Suppressor macrophage treated with lipopolysaccharide for 4 hours (primary cell): Measurements from ENCODE around the gene C13orf46.

Experiments used
- DNase-seq: peaks from one replicate; pipeline ENCODE4 v3.0.0-alpha.2; 2020

The C13orf46 gene

DNA sequence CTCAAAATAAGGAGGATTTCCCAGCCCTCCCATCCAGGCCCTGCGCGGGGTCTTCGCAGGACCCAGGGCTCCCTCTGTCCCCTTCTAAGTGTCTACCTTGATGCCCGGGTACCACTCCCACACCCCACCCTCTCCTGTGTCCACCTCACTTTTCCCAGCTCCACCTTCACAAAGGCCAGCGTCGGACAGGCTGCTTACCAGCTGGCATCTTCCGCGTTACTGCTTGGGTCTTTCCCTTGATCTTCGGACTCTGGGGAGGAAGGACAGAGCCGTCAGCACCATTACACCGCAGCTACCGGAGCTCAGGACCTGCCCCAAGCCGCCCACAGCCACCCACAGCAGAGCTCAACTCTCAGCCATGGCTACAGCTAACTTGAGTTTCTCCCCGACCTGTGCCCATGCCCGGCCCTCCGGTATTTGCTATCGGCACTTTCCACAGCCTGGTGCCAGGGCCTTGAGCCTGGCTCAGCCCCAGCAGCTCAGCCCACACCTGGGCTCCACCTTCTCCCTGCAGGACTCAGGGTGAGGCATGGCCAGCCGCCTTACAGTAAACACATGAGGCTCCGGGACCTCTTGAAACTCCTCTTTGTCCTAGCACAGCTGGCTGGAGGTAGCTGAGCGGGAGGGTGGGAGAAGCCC, 3.8 kb downstream of the C13orf46 start:
- DNase-seq, result no peak

DNA sequence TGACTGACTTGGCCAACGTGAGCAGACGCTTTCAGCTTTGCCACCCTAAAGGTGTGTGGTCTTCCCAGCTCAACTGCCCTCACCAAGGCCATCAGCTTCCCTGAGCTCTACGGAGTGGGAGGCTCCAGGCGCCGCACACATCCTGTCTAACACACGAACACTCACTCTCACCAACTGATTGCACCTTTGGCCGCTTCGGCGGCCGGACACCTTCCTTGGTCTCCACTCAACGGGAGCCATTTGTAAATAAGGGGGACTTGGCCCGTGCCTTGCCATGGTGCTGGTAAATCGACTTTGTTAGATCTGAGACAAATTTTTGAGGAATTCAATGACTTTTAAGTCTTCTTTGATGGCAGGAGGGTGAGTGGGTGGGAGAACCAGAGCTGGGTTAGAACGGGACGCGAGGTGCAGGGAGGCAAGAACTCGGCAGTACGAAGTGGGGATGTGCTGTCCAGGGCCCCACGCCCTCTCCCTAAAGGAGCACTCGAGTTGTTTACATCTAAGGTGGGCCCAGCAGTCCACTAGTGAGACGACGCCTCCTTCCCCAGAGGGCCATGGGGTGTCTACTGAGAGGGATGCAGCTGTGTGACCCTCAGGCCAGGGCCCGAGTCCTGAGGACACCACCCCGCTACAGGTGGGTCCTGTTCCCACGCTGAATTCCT, 4.4 kb downstream of the C13orf46 start:
- no peak for DNase-seq

DNA sequence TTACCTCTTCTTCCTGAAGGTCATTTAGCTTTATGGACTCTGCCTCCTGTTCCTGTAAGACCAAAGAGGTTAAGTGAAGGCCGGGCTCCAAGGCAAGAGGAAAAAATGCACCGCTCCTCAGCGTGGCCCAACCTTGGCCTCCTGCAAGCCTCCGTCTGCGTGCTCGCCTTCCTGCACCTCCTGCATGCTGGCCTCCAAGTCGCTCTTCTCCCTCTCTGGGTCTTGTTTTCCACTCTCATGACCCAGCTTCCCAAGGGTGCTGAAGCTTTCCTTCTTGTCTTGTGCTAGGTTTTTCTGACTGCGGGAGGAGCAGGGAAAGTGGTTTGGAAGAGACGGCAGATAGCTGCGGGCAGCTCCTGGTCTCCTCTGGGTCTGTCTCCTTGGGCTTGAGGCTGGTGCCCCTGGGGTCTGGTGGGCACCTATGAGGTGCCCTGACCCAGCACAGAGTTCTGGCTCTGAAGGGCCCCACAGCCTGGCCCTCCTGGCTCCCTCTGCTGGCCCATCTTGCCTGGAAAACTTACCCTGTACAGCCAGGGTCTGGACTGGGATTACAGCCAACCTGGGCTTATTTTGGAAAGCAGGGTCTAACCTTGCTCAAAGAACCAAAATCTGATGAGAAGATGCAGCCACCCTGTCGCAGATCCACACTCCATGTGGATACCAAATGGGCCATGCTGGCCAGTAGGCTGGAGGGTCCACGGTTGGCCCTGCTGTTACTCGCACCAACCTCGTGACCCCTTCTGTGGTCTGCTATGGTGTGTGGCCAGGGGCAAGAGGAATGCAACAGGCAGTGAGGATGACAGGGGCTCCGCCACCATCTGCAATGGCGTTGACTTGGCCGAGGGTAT, 5.2 kb downstream of the C13orf46 start:
- no peak for DNase-seq

DNA sequence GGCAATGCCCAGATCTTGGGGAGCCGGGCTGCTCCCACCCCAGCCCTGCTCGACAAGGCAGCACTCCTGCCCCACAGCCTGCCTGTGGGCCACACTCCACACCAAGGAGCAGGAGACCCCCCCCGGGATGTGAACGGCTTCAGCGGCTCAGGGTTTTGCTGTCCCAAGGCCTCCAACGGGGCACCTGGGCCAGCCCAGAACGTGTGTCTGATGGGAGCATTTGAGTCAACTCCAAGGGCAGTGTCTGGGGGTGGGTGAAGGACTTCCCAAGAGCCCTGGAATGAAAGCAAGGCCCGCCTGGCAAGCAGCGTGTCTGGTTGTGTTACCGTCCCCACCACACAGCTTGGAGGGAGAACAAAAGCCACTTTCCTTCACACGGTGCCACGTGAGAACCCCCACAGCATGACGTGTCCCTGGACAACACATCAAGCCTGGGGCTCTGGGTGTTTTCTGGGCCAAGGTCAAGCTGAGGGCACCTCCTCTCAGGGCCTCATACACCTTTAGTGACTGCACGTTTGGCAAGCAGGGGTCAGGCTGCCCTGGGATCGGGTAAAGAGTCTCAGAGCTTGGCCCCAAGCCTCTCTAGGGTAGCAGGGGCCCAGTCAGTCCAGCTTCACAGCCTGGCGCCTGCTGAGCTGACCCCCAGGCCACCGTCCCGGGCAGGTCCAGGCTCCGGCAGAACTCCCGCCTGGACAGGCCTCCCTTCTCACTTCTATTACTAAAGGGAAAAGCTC, 6.0 kb downstream of the C13orf46 start:
- DNase-seq, result no peak

DNA sequence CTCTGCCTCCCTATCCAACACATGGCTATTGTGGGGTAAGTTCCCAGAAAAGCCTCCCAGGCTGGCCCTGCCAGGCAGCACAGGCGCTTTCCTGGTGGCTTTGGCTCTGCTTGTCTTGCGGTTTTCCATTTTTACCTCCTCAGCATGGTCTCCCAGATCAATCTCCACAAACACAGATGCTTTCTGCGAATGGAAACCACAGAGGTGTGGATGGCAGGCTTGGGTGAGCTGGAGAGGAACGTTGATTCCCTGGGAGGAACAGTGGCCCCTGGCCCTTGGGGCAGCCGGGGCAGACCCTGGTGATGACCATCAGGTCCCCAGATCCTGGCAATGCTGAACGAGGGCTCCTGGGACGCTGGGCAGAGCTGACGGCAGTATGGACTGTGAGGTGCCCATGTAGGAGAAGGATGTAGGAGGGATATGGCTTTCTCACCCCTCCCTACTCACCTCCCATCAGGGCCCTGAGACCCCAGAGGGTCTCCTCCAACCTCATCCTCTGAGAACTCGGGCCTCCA, 6.6 kb downstream of the C13orf46 start:
- no peak for DNase-seq

DNA sequence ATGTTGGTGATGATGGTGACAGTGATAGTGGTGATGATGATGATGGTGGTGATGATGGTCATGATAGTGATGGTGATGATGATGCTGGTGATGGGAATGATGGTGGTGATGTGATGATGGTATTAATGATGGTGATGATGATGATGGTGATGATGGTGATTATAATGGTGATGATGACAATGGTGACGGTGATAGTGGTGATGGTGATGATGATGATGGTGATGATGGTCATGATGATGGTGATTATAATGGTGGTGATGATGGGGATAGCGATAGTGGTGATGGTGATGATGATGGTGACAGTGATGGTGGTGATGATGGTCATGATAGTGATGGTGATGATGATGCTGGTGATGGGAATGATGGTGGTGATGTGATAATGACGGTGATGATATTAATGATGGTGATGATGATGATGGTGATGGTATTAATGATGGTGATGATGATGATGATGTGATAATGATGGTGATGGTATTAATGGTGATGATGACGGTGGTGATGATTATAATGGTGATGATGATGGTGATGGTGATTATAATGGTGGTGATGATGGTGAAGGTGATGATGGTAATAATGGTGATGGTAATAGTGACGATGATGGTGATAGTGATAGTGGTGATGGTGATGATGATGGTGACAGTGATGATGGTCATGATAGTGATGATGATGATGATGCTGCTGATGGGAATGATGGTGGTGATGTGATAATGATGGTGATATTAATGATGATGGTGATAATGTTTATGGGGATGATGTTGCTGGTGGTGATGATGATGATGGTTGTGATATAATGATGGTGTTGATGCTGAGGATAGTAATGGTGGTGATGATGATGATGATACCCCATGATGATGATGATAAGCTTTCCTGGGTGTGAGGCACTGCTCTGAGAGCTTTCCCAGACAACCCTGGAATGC, 7.7 kb downstream of the C13orf46 start:
- no peak for DNase-seq

DNA sequence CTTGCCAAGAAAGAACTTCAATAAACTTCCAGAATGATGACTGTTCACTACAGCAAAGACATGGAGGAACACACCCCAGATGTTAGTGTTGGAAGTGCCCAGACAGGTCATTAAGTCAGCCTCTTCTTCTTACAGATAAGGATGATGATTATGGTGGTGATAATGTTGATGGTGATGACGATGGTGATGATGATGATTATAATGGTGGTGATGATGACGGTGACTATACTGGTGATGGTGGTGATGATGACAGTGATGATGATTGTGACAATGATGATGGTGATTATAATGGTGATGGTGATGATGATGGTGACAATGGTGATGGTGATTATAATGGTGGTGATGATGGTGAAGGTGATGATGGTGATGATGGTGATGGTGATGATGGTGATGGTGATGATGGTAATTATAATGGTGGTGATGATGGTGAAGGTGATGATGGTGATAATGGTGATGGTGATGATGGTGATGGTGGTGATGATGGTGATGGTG, 8.4 kb downstream of the C13orf46 start:
- no peak for DNase-seq

DNA sequence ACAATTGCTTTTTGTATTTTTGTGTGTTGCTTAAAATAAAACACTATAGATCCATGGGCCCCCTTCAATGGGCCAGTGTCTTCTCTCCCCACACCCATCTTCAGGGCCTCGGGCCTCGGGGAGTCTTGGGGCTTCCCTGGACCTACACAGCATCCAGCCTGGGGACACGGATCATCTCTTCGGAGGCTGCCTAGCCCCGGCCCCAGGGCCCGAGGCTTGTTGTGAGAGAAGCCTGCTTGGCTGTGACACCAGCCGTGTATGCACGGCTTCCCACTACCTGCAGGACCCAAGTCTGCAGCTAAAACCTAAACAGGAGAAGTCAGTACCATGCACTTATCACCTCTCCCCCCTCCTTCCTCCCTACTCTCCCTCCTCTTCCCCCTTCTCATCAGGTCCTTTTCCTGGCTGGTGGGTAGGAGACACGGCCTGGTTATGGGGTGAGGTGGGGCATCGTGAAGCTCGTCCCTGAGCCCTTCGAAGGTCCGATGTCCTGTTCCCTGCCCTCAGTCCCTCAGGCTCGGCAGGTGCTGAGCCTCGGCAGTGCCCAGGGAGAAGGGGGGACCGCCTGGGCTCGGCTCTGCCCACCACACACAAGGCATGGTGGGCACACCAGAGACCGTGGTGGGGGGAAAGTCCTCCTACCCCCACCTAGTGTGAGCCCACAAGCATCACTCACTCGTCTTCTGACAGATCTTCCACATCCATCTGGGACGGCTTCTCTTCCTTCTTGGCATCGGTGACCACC, 9.5 kb downstream of the C13orf46 start:
- no peak for DNase-seq

DNA sequence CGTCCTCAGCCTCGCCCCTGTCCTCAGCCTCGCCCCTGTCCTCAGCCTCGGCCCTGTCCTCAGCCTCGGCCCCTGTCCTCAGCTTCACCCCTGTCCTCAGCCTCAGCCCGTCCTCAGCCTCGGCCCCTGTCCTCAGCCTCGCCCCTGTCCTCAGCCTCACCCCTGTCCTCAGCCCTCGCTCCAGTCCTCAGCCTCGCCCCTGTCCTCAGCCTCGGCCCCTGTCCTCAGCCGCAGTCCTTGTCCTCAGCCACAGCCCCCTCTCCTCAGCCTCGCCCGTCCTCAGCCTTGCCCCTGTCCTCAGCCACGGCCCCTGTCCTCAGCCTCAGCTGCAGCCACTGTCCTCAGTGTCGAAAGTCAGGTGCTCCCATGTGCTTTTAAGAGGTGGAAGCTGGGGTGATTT, 10.5 kb downstream of the C13orf46 start:
- no peak for DNase-seq

DNA sequence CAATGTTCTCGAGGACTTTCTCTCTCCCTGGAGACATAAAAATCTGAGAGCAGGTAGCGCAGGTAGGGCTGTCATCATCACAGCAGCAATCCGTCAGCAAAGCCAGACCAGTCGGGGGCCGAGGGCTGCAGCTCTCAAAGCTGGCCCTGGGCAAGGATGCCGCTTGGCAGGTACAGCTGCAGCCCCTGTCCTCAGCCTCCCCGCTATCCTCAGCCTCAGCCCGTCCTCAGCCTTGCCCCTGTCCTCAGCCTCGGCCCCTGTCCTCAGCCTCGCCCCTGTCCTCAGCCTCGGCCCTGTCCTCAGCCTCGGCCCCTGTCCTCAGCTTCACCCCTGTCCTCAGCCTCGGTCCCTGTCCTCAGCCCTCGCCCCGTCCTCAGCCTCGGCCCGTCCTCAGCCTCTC, 10.9 kb downstream of the C13orf46 start:
- DNase-seq, result no peak

DNA sequence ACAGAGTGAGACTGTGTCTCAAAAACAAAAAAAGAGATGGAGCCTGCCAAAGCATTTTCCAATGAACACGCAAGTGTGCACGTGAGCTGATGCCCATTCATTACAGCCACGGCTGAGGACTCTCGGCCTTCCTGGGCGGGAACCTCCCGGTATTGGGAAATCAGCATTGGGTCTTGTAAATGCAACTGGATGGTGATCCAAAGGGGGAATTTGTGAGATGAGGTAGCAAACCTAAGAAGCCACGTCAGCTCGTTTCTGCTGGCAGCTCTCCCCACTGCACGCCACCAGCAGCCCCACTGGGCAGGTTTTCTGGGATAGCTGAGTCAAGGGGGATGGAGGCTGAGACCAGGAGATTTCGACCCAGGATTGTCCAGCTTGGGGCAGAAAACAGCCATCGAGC, 11.5 kb downstream of the C13orf46 start:
- no peak for DNase-seq

DNA sequence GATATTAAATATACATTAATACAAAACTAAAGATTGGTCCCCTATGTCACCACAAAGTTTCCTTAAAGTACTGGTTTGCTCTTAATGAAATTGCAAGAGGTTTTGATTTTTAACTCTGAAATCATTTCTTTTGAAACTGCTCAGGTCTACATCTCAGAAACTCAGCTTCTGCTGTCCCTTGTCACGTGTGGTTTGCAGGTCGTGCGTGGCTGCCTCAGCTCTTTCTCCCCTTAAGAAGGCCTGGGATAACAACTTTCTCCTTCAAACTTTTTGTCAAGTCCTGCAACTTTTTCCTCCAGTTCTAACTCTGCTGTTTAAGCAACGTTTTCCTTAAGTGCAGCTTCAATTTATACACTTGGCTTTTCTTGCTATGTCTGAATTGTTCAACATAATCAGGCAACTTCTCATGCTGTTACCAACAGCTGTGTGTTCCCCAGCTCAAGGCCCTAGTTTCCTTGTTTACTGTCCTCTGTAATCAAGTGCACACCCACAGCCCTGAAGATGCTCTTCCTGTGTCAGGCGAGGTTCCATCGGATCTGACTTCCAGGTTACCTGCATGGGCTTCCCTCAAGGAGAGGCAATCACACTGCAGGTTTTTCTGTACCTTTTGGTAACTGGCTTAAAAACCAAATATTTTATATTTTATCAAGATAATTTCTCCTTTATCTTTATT, 13.5 kb downstream of the C13orf46 start:
- no peak for DNase-seq

DNA sequence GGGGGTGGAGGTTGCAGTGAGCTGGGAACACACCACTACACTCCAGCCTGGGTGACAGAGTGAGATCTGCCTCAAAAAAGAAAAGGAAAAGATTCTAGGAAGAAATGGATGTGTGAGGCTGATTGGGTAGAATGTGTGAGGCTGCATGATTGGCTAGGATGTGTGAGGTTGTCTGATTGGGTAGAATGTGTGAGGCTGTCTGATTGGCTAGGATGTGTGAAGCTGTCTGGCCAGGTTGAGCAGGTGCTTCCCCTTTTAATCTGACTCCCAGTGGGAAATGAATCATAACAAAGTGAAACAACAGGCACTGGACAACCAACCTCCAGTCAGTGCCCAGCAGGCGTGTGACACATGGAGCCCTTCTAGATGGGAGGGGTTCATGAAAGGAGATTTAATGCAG, 14.7 kb downstream of the C13orf46 start:
- DNase-seq, result no peak

DNA sequence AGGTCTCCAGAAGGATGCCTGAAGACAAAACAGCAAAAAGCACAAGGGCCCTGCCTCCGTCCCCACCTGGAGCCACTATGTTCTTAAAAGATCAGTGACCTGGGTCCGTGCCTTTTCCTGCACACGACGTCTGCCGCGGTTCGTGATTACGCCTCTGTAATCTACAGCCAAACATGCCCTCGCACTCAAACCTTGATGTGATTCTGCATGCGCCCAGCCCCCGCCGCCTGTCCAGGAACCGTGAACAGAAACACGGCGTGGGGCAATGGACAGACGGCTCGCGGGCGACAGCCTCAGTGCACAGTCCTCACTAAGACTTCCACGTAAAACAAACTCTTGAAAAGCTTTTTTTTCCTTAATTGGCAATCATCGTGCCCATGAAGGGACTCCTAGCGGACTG, 15.5 kb downstream of the C13orf46 start:
- DNase-seq, result no peak

DNA sequence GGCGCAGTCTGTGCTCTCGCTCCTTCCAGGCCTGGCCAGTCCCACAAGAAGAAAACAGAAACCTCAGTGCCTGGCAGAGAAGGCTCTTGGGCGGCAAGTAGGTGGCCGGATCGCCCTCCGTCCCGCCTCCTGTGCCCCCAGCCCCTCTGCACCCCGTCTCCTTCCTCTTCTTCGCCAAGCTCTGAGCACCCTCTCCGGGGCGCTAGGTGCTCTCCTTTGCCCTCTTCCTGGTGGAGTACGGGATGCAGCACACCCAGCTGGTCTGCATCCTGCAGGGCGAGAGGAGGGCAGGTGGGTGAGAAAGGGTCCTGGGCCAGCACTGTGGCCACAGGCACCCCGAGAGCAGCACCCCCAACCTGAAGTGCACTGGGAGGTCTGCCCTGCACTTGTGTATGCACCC, 17.3 kb downstream of the C13orf46 start:
- DNase-seq, result no peak

DNA sequence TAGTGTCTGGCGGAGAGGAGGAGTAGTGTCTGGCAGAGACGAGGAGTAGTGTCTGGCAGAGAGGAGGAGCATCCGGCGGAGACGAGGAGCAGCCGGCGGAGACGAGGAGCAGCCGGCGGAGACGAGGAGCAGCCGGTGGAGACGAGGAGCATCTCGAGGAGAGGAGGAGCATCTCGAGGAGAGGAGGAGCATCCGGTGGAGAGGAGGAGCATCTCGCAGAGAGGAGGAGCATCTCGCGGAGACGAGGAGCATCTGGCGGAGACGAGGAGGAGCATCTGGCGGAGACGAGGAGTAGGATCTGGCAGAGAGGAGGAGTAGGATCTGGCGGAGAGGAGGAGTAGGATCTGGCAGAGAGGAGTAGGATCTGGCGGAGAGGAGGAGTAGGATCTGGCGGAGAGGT, 18.2 kb downstream of the C13orf46 start:
- no peak for DNase-seq

DNA sequence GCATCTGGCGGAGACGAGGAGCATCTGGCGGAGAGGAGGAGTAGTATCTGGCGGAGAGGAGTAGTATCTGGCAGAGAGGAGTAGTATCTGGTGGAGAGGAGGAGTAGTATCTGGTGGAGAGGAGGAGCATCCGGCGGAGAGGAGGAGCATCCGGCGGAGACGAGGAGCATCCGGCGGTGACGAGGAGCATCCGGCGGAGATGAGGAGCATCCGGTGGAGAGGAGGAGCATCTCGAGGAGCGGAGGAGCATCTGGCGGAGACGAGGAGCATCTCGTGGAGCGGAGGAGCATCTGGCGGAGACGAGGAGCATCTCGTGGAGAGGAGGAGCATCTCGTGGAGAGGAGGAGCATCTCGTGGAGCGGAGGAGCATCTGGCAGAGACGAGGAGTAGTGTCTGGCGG, 18.6 kb downstream of the C13orf46 start:
- DNase-seq, result no peak

DNA sequence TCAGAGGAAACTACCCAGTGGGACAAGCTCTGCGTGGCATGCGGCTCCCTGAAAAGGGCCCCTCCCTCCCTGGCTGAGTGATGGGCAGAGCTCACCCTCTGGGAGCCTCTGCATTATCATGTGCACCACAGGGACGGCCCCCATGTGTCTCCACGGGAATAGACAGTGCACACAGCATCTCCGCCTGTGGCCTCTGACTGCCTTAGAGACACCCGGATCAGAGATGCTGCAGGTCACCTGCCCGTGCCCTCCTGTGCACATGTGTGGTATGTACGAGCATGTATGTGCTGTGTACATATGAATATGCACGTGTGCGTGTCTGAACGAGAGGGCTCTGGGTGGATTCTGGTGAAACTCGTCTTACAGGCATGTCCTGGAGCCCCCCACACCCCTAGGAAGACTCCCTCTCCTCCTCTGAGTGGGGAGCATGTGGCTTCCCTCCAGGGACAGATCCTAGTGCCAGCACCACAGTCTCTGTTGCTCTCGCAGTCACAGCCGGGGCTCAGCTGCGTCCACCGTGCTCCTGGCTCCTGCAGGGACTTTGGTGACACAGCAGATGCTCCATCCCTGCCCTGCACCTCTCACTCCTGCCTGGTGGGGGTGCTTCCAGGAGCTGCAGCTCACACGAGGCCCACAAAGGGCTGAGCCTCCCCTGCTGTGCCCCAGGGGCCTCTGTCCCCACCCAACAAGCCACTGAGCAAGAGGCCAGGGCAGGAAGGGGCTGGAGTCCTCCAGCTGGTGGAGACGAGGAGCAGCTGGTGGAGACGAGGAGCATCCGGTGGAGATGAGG, 19.6 kb downstream of the C13orf46 start:
- no peak for DNase-seq

DNA sequence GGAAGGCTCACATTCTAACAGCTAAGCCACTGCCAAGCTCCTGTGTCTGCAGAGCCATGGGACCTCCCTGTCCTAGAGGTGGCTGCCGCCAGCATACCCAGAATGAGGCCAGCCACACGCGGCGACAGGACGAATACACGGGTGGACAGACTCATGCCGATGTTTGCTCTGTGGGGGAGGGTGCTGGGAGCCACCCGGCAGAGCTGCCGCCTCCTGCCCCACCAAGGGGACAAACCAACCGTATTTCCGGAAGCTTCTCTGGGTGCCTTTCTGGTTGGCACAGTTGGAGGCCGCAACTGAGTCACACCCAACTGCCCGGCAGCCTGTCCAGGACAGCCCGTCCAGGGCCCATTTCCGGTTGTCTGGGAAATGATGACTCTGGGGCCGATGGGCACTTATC, 20.3 kb downstream of the C13orf46 start:
- DNase-seq, result no peak
